ENCODE results near the gene EDN3.
A peak's percentile ranks its signal among the peaks of the same experiment; 100 is the strongest.

Gene EDN3, protein sequence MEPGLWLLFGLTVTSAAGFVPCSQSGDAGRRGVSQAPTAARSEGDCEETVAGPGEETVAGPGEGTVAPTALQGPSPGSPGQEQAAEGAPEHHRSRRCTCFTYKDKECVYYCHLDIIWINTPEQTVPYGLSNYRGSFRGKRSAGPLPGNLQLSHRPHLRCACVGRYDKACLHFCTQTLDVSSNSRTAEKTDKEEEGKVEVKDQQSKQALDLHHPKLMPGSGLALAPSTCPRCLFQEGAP

DNA sequence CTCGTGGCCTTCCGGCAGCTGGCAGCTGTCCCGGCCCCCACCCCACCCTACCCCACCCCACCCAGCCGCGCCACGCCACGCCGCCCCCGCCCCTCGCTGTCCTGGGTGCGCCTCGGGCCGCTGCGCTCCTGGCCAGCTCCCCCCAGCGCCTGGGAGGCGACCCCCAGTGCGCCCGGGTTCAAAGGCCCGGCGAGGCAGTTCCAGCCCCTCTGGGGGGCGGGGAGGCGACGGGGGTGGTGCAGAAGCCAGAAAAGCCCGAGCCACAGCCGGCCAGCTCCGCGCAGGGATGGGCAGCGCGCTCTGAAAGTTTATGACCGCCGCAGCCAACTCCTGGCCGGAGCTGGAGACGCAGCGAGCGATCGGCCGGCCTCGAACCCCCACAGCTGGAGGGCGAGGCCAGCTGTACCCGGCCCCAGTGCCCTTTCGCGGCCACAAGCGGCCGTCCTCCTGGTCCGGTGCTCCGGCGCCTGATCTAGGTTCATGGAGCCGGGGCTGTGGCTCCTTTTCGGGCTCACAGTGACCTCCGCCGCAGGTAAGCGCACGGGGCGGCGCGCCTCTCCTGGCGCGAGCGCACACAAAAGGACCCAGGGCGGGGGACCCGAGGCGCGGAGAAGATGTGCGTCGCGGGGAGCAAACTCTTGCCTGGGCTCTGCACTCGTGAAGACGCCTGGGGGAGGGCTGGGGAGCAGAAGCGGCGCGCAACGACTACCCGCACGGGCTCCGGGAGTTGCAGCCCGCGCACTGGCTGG, at the start of gene EDN3:
Gene EDN3 (plus strand): TSS at position 279 of the 749 bp plus-strand sequence. CDS start 202 bp downstream, at position 481.
- in situ Hi-C loops (cut with HindIII; ENCODE audit: low pct_unique_long_range_greater_than_20kb, low sequenced_read_pairs) = no loop called here
- no peak for TF ChIP-seq JUND (IDR thresholded peaks at IDR 0.05; ENCODE audit: low read depth)
- no peak for DNase-seq (ENCODE audit: low read depth in 1 of 2, low spot score in 1 of 2)

DNA sequence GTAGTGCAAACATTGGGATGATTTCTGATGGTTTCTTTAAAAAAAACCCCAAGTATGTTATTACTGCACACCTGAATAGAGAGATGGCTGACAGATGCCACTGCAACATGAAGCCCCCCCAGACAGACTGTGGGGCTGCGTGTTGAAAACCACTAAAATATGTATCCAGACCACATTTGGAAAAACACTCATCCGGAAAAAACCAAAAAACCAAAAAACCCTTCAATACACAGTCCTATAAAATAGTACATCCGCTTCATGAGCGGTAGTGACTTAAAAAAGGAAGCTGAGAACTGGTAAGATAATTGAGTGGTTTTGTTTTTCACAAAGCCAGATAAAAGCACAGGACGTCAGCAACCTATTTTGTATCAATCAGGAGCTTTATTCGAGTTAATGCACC, 47.1 kb upstream of the EDN3 start:
- TF ChIP-seq JUND (IDR thresholded peaks at IDR 0.05; ENCODE audit: low read depth) = no peak
- in situ Hi-C loops (cut with HindIII; ENCODE audit: low pct_unique_long_range_greater_than_20kb, low sequenced_read_pairs) = no loop called here
- no peak for DNase-seq (ENCODE audit: low read depth in 1 of 2, low spot score in 1 of 2)

GRCh38 chr20:59253779-59254319, 46.6 kb upstream of the EDN3 start:
- in situ Hi-C loops (cut with HindIII; ENCODE audit: low pct_unique_long_range_greater_than_20kb, low sequenced_read_pairs) = no loop called here
- peak in 1 of 2 experiments; percentile 27 for DNase-seq (ENCODE audit: low read depth in 1 of 2, low spot score in 1 of 2)
- no peak for TF ChIP-seq JUND (IDR thresholded peaks at IDR 0.05; ENCODE audit: low read depth)

DNA sequence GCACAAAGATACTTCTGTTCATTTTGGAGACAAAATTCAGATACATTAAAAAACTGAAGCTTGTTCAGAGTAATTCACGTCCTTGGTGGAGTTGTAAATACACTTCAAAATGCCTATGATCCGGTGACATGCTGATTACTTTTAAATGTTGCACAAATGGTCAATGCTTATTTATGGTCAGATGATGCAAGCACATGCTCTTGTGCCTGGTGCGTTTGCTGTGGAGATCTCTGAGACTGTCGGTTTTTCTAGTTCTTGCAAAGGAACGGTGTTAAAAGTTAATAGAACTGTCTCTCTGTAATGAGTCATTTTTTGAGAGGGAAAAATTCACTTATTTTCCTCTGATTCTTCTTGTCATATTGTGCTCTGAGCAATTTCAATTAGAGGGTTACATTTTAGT, 45.2 kb upstream of the EDN3 start:
- in situ Hi-C loops (cut with HindIII; ENCODE audit: low pct_unique_long_range_greater_than_20kb, low sequenced_read_pairs) = no loop called here
- DNase-seq (ENCODE audit: low read depth in 1 of 2, low spot score in 1 of 2) = no peak
- no peak for TF ChIP-seq JUND (IDR thresholded peaks at IDR 0.05; ENCODE audit: low read depth)

DNA sequence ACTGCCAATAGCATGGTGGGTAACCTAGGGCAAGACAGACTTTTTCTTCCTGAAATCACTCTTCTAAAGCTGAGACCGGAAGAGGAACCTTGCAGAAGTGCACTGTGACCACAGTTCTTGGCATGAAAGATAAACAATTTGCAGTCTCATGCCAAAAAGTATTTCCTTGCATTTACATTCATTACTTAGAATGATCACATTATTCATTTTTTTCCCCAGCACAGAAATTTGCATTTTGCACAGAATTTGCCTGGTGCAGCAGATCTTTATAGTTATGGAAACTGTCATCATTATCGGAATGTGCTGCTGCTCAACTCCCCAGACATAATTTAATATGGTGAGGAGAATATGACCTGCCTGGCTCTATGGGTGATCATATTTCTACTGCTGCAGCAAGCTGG, 42.2 kb upstream of the EDN3 start:
- in situ Hi-C loops (cut with HindIII; ENCODE audit: low pct_unique_long_range_greater_than_20kb, low sequenced_read_pairs) = no loop called here
- no peak for DNase-seq (ENCODE audit: low read depth in 1 of 2, low spot score in 1 of 2)
- TF ChIP-seq JUND (IDR thresholded peaks at IDR 0.05; ENCODE audit: low read depth) = no peak

DNA sequence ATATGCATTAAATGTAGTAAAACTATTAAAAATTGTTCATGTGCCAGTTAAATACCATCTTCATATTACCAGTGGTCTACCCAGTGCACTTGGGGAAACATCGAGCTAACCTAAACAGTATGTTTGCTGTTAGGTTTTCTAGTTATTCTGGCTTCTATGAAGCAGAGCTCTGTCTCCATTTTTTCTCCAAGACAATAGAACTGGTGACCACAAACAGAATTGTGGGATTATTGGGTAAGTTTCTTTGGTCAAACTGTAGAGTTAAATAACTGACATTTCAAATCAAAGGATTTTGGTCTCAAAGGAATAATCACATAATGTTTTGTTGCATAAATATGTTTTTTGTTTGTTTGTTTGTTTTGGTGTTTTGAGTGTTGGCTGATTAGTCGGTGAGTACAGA, 40.5 kb upstream of the EDN3 start:
- in situ Hi-C loops (cut with HindIII; ENCODE audit: low pct_unique_long_range_greater_than_20kb, low sequenced_read_pairs) = no loop called here
- DNase-seq (ENCODE audit: low read depth in 1 of 2, low spot score in 1 of 2) = no peak
- no peak for TF ChIP-seq JUND (IDR thresholded peaks at IDR 0.05; ENCODE audit: low read depth)

DNA sequence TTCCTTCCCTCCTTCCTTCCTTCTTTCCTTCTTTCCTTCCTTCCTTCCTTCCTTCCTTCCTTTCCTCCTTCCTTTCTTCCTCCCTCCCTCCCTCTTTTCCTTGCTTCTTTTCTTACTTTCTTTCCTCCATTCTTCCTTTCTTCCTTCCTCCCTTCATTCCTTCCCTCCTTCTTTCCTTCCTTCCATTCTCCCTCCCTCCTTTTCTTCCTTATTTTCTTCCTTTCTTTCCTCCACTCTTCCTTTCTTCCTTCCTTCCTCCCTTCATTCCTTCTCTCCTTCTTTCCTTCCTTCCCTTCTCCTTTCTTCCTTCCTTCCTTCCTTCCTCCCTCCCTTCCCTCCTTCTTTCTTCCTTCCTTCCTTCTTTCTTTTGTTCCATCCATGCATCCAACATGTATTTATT, 35.1 kb upstream of the EDN3 start:
- no peak for TF ChIP-seq JUND (IDR thresholded peaks at IDR 0.05; ENCODE audit: low read depth)
- in situ Hi-C loops (cut with HindIII; ENCODE audit: low pct_unique_long_range_greater_than_20kb, low sequenced_read_pairs) = no loop called here
- DNase-seq (ENCODE audit: low read depth in 1 of 2, low spot score in 1 of 2) = no peak

GRCh38 chr20:59268870-59269269, 31.5 kb upstream of the EDN3 start:
- in situ Hi-C loops (cut with HindIII; ENCODE audit: low pct_unique_long_range_greater_than_20kb, low sequenced_read_pairs) = no loop called here
- no peak for DNase-seq (ENCODE audit: low read depth in 1 of 2, low spot score in 1 of 2)
- no peak for TF ChIP-seq JUND (IDR thresholded peaks at IDR 0.05; ENCODE audit: low read depth)

- no peak for TF ChIP-seq JUND (IDR thresholded peaks at IDR 0.05; ENCODE audit: low read depth)
- in situ Hi-C loops (cut with HindIII; ENCODE audit: low pct_unique_long_range_greater_than_20kb, low sequenced_read_pairs) = no loop called here
- no peak for DNase-seq (ENCODE audit: low read depth in 1 of 2, low spot score in 1 of 2)
Observed at GRCh38 chr20:59269411-59270025, 30.9 kb upstream of the EDN3 start.

DNA sequence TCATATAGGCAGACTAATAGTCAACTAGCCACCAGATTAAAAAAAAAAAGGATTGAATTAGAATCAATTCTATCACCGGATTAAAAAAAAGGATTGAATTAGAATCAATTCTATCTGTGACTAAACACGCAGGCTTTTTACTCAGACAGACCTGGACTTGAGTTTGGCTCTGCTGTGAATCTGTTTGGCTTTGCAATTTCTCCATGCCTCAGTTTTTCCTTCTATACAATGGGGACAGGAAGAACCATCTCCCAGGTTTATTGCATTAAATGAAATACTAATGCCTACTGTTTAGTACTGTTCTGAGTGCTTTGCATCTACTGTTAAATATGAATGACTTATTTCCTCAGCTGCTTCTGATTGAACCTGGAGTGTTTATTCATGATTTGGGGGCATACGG, 30.0 kb upstream of the EDN3 start:
- no peak for DNase-seq (ENCODE audit: low read depth in 1 of 2, low spot score in 1 of 2)
- in situ Hi-C loops (cut with HindIII; ENCODE audit: low pct_unique_long_range_greater_than_20kb, low sequenced_read_pairs) = no loop called here
- no peak for TF ChIP-seq JUND (IDR thresholded peaks at IDR 0.05; ENCODE audit: low read depth)

- no peak for TF ChIP-seq JUND (IDR thresholded peaks at IDR 0.05; ENCODE audit: low read depth)
- no peak for DNase-seq (ENCODE audit: low read depth in 1 of 2, low spot score in 1 of 2)
- in situ Hi-C loops (cut with HindIII; ENCODE audit: low pct_unique_long_range_greater_than_20kb, low sequenced_read_pairs) = no loop called here
Observed at GRCh38 chr20:59273739-59274357, 26.6 kb upstream of the EDN3 start.

GRCh38 chr20:59276938-59277337, 23.5 kb upstream of the EDN3 start:
- no peak for DNase-seq (ENCODE audit: low read depth in 1 of 2, low spot score in 1 of 2)
- TF ChIP-seq JUND (IDR thresholded peaks at IDR 0.05; ENCODE audit: low read depth) = no peak
- in situ Hi-C loops (cut with HindIII; ENCODE audit: low pct_unique_long_range_greater_than_20kb, low sequenced_read_pairs) = no loop called here

- DNase-seq (ENCODE audit: low read depth in 1 of 2, low spot score in 1 of 2) = no peak
- in situ Hi-C loops (cut with HindIII; ENCODE audit: low pct_unique_long_range_greater_than_20kb, low sequenced_read_pairs) = no loop called here
- TF ChIP-seq JUND (IDR thresholded peaks at IDR 0.05; ENCODE audit: low read depth) = no peak
Observed at GRCh38 chr20:59284470-59284869, 15.9 kb upstream of the EDN3 start.
